ENCODE data around the gene INPP4A.

DNA sequence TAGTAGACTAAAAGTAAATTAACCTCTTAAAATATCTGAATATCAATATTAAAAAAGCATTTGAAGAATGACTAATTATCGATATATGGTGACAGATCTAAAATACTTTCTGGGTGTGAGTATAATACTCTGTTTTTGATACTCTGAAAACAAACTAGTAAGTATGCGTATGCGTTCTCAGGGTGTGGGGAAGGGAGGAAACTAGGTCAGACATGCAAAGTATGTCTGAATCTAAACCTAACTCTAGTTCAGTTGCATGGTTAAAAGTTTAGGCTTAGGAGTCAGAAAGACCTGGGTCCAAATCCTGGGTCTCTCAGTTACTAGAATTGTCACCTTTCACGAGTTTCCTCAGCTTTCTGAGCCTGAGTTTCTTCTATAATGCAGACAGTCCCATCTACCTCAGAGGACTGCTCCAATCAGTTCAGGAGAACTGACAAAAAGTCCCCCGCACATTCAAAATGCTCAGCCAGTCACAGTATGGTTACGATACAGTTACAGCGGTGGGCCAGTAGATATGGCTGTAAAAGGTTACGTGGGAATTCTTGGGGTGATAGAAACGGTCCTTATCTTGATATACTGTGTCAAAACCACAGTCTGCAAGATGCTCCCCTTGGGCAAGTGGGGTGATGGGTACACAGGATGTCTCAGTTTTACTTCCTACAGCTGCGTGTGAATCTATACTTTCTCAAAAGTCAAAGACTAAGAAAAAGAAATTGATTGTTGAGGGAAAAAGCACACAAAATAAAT is 192.9 kb downstream of the INPP4A start:
- no peak for TF ChIP-seq POLR2A (IDR thresholded peaks at IDR 0.05)
- TF ChIP-seq, protein P1, sequence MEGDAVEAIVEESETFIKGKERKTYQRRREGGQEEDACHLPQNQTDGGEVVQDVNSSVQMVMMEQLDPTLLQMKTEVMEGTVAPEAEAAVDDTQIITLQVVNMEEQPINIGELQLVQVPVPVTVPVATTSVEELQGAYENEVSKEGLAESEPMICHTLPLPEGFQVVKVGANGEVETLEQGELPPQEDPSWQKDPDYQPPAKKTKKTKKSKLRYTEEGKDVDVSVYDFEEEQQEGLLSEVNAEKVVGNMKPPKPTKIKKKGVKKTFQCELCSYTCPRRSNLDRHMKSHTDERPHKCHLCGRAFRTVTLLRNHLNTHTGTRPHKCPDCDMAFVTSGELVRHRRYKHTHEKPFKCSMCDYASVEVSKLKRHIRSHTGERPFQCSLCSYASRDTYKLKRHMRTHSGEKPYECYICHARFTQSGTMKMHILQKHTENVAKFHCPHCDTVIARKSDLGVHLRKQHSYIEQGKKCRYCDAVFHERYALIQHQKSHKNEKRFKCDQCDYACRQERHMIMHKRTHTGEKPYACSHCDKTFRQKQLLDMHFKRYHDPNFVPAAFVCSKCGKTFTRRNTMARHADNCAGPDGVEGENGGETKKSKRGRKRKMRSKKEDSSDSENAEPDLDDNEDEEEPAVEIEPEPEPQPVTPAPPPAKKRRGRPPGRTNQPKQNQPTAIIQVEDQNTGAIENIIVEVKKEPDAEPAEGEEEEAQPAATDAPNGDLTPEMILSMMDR (IDR thresholded peaks at IDR 0.05): no peak
- no peak for TF ChIP-seq POLR2AphosphoS5 (IDR thresholded peaks at IDR 0.05)
